Body of pancreas (tissue), 4 donors: Measurements from ENCODE around the gene SLC35F3. TPM values are rescaled to one million over a fixed set of nuclear protein-coding genes. Genes with fewer than 3 reads are reported as not detected.

Experiments used
- ATAC-seq: fragments of 150-250 bp; one replicate; pipeline ENCODE4 v1.9.1; 2016
- DNase-seq, 4 donors: peaks; one replicate each; pipeline ENCODE4 v3.0.0-alpha.2; 2019
- H3K27ac ChIP-seq, 4 donors: fragments of 200-600 bp; sonication (generic); 1 replicate in 3 of 4; 2 replicates in 1 of 4; pipeline versions ENCODE4 v1.5.1 to v1.6.1; 2016 to 2019; ENCODE audit warnings: mild to moderate bottlenecking in 1 of 4, mixed read lengths in 1 of 4, moderate library complexity in 1 of 4
- H3K27me3 ChIP-seq, 2 donors: fragments of 200-600 bp; sonication (generic); one replicate each; pipeline ENCODE4 v1.6.0; 2016; ENCODE audit warnings: mild to moderate bottlenecking in 1 of 2
- H3K36me3 ChIP-seq, 2 donors: fragments of 200-600 bp; sonication (generic); replicated peaks in 1 of 2; 2 replicates each; pipeline ENCODE4 v1.5.1; 2016; ENCODE audit warnings: low read depth in 2 of 2; ENCODE audit not compliant: insufficient read depth in 1 of 2
- H3K4me1 ChIP-seq: fragments of 200-600 bp; sonication (generic); one replicate; pipeline ENCODE4 v1.6.0; 2016
- H3K4me3 ChIP-seq, 2 donors: fragments of 200-600 bp; sonication (generic); 1 replicate in 1 of 2; 2 replicates in 1 of 2; pipeline ENCODE4 v1.5.1; 2016 to 2019
- H3K9me3 ChIP-seq, 3 donors: fragments of 200-600 bp; sonication (generic); 1 replicate in 2 of 3; 2 replicates in 1 of 3; pipeline ENCODE4 v1.5.1; 2016
- CTCF ChIP-seq, 7 experiments: fragments of 450-650 bp in 4 of 7; fragments of 200-600 bp in 3 of 7; sonication (generic) in 3 of 7; IDR thresholded peaks; one replicate each; pipeline ENCODE4 v1.5.1; 2016 to 2019; ENCODE audit warnings: antibody characterized with exemption in 7 of 7
- POLR2A ChIP-seq, 3 donors: fragments of 450-650 bp; IDR thresholded peaks; one replicate each; pipeline ENCODE4 v1.6.1; 2016; ENCODE audit warnings: antibody characterized with exemption in 3 of 3, mild to moderate bottlenecking in 2 of 3
- WGBS, 2 donors: methylation state at CpG; one replicate each; pipeline ENCODE4 v1.1.5; 2017; 5-methylcytosine and 5-hydroxymethylcytosine counted together
- intact Hi-C: fragments of 100-400 bp; cut with DNase I; formaldehyde crosslinking; loops from one replicate; pipeline ENCODE4 v1.15.1; 2023
- total RNA-seq, 2 donors: library from RNA; depleted of rRNA; stranded (reverse); fragments of >200 nt; gene quantifications; one replicate each; pipeline ENCODE4 v1.1.0, GENCODE V29; 2016

The SLC35F3 gene
- total RNA-seq, 2 donors from 2014 or later = 0.99 to 11.7 TPM

DNA sequence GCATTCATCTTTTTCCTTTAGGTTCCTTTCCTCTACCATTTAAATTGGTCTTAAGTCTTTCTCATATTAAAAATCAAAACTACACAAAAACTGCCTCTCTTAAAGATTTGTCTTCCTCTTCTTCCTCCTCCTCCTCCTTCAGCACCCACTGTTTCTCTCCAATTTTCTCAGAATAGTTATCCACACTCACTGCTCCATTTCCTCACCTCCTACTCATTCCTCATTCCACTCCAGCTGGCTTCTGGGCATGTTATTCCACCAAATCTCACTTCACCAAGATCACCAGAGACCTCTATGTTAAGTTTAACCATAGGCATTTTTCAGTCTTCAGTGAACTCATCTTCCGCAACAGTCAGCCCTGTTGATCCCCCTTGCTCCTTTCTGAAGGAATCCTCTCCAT lies 173.7 kb downstream of the SLC35F3 start:
- TF ChIP-seq POLR2A (IDR thresholded peaks at IDR 0.05) (no peak), CTCF (IDR thresholded peaks at IDR 0.05) (no peak)
- WGBS, 2 donors = 94 to 100% methylated on average over 1 of the region's 1 CpG

DNA sequence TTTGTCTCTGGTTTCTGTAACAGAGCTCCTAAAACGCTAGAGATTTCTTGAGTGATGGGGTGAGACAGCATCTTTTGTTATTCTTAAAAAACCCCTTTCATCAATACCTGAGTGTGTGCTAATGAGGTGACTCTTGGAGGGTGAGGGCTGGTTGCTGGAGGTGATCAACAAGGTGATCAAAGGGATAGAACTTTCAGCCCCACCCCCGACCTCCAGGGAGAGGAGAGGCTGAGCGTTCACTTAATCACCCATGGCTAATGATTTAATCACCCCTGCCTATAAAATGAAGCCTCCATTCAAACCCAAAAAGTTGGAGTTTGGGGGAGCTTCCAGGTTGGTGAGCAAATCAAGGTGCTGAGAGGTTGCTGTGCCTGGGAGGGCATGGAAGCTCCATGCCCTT lies 175.4 kb downstream of the SLC35F3 start:
- no peak for ATAC-seq
- H3K27me3 ChIP-seq = no peaks in the 10 kb centered on the region
- DNase-seq = no peak
- no peak overlapping the region for H3K4me3 ChIP-seq
- TF ChIP-seq CTCF (IDR thresholded peaks at IDR 0.05) = no peak
- TF ChIP-seq POLR2A (IDR thresholded peaks at IDR 0.05) = no peak
- WGBS, 2 donors = 18 to 23% methylated on average over 3 of the region's 3 CpGs
- H3K36me3 ChIP-seq = no peaks in the 10 kb centered on the region
- intact Hi-C loops = no loop called here
- no peaks in the 10 kb centered on the region for H3K4me1 ChIP-seq
- H3K27ac ChIP-seq = no peak overlapping the region
- H3K9me3 ChIP-seq = no peaks in the 10 kb centered on the region

More for the DNA sequence above, 173.7 kb downstream of the SLC35F3 start:
- Histone ChIP-seq H3K27me3 (no peaks in the 10 kb centered on the region), H3K4me1 (no peaks in the 10 kb centered on the region), H3K36me3 (no peaks in the 10 kb centered on the region), H3K9me3 (no peaks in the 10 kb centered on the region), H3K4me3 (no peak overlapping the region), H3K27ac (no peak overlapping the region)
- ATAC-seq = no peak
- intact Hi-C loops = no loop called here
- DNase-seq = no peak

GRCh38 chr1:234083460-234083859 lies 179.0 kb downstream of the SLC35F3 start:
- TF ChIP-seq CTCF (IDR thresholded peaks at IDR 0.05) = no peak
- TF ChIP-seq POLR2A (IDR thresholded peaks at IDR 0.05) = no peak
- 72 to 88% methylated on average over 2 of the region's 2 CpGs for WGBS, 2 donors

GRCh38 chr1:234089396-234089795 lies 184.9 kb downstream of the SLC35F3 start:
- Histone ChIP-seq H3K27me3 (peaks cover 0 to 5% of the 10 kb centered on the region in 2 donors), H3K4me1 (no peaks in the 10 kb centered on the region), H3K36me3 (no peaks in the 10 kb centered on the region), H3K4me3 (no peak overlapping the region), H3K27ac (no peak overlapping the region), H3K9me3 (peaks cover 0 to 4% (median 0%) of the 10 kb centered on the region in 3 donors)
- no peak for DNase-seq
- TF ChIP-seq POLR2A (IDR thresholded peaks at IDR 0.05) (no peak), CTCF (IDR thresholded peaks at IDR 0.05) (no peak)
- intact Hi-C loops = no loop called here
- 51 to 68% methylated on average over 3 of the region's 3 CpGs for WGBS, 2 donors
- ATAC-seq = no peak

More at GRCh38 chr1:234083460-234083859, 179.0 kb downstream of the SLC35F3 start:
- no peaks in the 10 kb centered on the region for H3K27me3 ChIP-seq
- ATAC-seq (no peak), DNase-seq (no peak)
- H3K4me3 ChIP-seq = no peak overlapping the region
- no peaks in the 10 kb centered on the region for H3K4me1 ChIP-seq
- H3K27ac ChIP-seq = no peak overlapping the region
- no peaks in the 10 kb centered on the region for H3K9me3 ChIP-seq
- intact Hi-C loops = no loop called here
- no peaks in the 10 kb centered on the region for H3K36me3 ChIP-seq
